ENCODE data around the gene JAZF1. TPM values are rescaled to one million over a fixed set of nuclear protein-coding genes. Genes with fewer than 3 reads are reported as not detected.

JAZF1 gene
- total RNA-seq, 1 experiment from 2014 or later, result 0.90 TPM

DNA sequence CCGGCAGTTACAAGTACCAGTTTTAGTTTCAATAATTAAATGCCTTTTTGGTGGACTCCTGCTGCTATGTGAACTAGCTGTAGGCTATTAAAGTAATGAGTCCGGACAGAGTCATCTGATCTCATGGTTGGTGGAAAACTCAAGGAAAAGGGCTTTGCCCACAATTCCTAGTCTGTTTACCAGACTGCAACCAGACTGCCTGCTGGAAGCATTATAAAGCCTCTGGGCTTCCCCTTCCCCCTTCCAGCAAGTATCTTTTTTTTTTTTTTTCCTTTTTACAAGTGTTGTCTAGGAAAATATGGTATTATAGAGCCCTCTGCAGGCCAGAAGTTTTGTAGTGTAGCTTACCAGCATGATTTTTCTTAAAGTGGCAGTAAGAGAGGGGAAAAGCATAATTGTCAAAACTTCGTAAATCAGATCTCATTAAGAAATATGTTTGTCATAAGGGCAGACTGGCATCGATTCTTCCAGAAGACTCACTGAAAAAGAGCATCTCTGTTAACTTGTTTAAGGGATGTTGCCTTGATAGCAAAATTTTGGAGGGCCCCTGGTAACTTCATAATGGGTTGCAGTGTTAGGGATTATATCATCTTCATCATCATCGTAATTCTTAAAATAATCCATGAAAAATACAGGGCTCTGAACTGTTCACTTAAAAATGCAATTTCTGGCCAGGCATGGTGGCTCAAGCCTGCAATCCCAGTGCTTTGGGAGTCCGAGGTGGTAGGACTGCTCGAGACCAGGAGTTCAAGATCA lies 259.3 kb downstream of the JAZF1 start:
- Histone ChIP-seq H4K20me1 (ENCODE audit: insufficient read depth) (no peaks in the 10 kb centered on the region), H3K27ac (0 out of 2 replicates have a peak overlapping the region, but pooled peaks have one; percentile 1), H3K79me2 (ENCODE audit: low read depth) (no peaks in the 10 kb centered on the region), H3K36me3 (ENCODE audit: low read depth) (no peaks in the 10 kb centered on the region), H3K9me3 (ENCODE audit: insufficient read depth, low read depth) (peaks cover 5% of the 10 kb centered on the region; the same call in 1 of the 2 replicates), H3K27me3 (ENCODE audit: insufficient read depth, low read depth) (no peaks in the 10 kb centered on the region), H3K4me3 (no peak overlapping the region), H3K9me2 (ENCODE audit: insufficient read depth) (no peaks in the 10 kb centered on the region), H3F3A (ENCODE audit: insufficient read depth, low read depth) (peaks cover 15% of the 10 kb centered on the region; the same call in 1 of the 2 replicates), H2AFZ (no peak overlapping the region), H3K4me1 (replicated peaks; ENCODE audit: insufficient read depth) (peaks cover 33% of the 10 kb centered on the region), H3K4me2 (peak overlapping the region; percentile 57)
- TF ChIP-seq, protein P1, sequence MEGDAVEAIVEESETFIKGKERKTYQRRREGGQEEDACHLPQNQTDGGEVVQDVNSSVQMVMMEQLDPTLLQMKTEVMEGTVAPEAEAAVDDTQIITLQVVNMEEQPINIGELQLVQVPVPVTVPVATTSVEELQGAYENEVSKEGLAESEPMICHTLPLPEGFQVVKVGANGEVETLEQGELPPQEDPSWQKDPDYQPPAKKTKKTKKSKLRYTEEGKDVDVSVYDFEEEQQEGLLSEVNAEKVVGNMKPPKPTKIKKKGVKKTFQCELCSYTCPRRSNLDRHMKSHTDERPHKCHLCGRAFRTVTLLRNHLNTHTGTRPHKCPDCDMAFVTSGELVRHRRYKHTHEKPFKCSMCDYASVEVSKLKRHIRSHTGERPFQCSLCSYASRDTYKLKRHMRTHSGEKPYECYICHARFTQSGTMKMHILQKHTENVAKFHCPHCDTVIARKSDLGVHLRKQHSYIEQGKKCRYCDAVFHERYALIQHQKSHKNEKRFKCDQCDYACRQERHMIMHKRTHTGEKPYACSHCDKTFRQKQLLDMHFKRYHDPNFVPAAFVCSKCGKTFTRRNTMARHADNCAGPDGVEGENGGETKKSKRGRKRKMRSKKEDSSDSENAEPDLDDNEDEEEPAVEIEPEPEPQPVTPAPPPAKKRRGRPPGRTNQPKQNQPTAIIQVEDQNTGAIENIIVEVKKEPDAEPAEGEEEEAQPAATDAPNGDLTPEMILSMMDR (conservative IDR thresholded peaks at IDR 0.05), result peak; percentile 91
- no peak for TF ChIP-seq EZH2 (IDR thresholded peaks at IDR 0.05; ENCODE audit: low read depth)
- intact Hi-C loops (cut with micrococcal nuclease; ENCODE audit: unreplicated experiment), result loop anchor here (1.0 to 5.0 kb wide), 11 partner anchors 99 to 1554 kb away; no protein-coding TSS in a partner anchor
- ChIA-PET CTCF (interaction anchor here (0.6 to 3.7 kb wide), 14 partner anchors 78 to 1775 kb away, joined by 3 to 21 read pairs (median 6); partner anchors contain the start of gene HOXA13), POLR2A (ENCODE audit: unreplicated experiment) (interaction anchor here (0.7 to 1.0 kb wide), 2 partner anchors 180 kb away, joined by 3 to 18 read pairs; no protein-coding TSS in a partner anchor)
- peak; percentile 66 to 82 for DNase-seq
- BruUV-seq (replicated peaks), result no TSS peak

DNA sequence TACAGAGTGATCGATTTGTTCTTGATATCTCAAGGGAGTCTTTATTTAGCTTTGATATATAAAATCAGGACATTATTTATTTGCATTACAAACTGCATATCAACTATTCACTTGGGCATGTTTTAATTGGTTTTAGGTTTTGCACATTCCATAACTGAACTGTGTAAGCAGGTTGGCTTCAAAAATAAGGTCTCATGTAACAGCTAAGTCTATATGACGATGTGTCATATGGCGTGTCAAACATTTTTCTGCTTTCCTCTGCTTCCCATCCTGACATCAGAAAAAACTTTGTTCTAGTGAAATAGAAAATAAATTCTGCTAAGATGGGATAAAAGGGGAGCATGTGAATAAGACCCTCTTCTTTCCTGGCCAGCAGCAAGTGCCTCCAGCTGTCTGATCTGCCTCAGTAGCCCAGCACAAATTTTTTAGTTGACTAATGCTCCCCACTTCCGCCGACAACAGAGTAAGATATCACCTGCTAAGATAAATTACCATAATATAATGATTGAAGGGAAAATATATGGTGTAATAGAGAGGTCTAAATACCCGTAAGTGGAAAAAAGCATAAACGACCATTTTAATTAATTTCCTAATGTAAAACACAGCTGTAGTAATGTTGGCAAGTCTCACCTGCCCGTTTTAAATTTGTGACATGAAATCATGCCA lies 260.2 kb downstream of the JAZF1 start:
- peak overlapping the region; percentile 57 for H3K4me2 ChIP-seq

More for the DNA sequence above, 260.2 kb downstream of the JAZF1 start:
- Histone ChIP-seq H4K20me1 (ENCODE audit: insufficient read depth) (no peaks in the 10 kb centered on the region), H3K27me3 (ENCODE audit: insufficient read depth, low read depth) (no peaks in the 10 kb centered on the region), H3K9me2 (ENCODE audit: insufficient read depth) (no peaks in the 10 kb centered on the region), H3K79me2 (ENCODE audit: low read depth) (no peaks in the 10 kb centered on the region), H3K27ac (0 out of 2 replicates have a peak overlapping the region, but pooled peaks have one; percentile 1), H3K4me1 (replicated peaks; ENCODE audit: insufficient read depth) (peaks cover 37% of the 10 kb centered on the region), H3F3A (ENCODE audit: insufficient read depth, low read depth) (peaks cover 15% of the 10 kb centered on the region; the same call in 1 of the 2 replicates), H3K9me3 (ENCODE audit: insufficient read depth, low read depth) (peaks cover 11% of the 10 kb centered on the region), H2AFZ (no peak overlapping the region), H3K36me3 (ENCODE audit: low read depth) (no peaks in the 10 kb centered on the region), H3K4me3 (no peak overlapping the region)
- no peak for DNase-seq
- ChIA-PET POLR2A (ENCODE audit: unreplicated experiment) (interaction anchor here (0.5 to 1.0 kb wide), 3 partner anchors 99 to 1239 kb away, joined by 3 to 18 read pairs (median 3); no protein-coding TSS in a partner anchor), CTCF (interaction anchor here (0.7 to 3.7 kb wide), 9 partner anchors 99 to 1774 kb away, joined by 3 to 21 read pairs (median 6); partner anchors contain the start of gene HOXA13)
- intact Hi-C loops (cut with micrococcal nuclease; ENCODE audit: unreplicated experiment), result loop anchor here (5.0 kb wide), 2 partner anchors 343 to 1553 kb away; no protein-coding TSS in a partner anchor
- no TSS peak for BruUV-seq (replicated peaks)
- TF ChIP-seq, protein P1 (conservative IDR thresholded peaks at IDR 0.05), result no peak
- TF ChIP-seq EZH2 (IDR thresholded peaks at IDR 0.05; ENCODE audit: low read depth), result no peak

All from PC-9 (cell line).